Measurements from ENCODE around the gene AFF1. TPM values are rescaled to one million over a fixed set of nuclear protein-coding genes. Genes with fewer than 3 reads are reported as not detected.
A peak's percentile ranks its signal among the peaks of the same experiment; 100 is the strongest.
"Not testable (repeated sequence)": the region's sequence is repeated elsewhere in the genome, so short reads cannot be mapped to it uniquely, and the experiment has no call there.

AFF1 gene
- total RNA-seq, 1 donor from 2014 or later = 112 TPM

- H3K9me3 ChIP-seq = no peaks in the 10 kb centered on the region
- no peak for DNase-seq (ENCODE audit: low spot score in 2 of 2)
- peaks cover 20 to 45% of the 10 kb centered on the region in 2 donors for H3K36me3 ChIP-seq
- no peak for TF ChIP-seq CTCF (IDR thresholded peaks at IDR 0.05)
- H3K4me1 ChIP-seq = no peaks in the 10 kb centered on the region
- intact Hi-C loops (cut with DNase I) = no loop called here
- no peaks in the 10 kb centered on the region for H3K27me3 ChIP-seq
- no peak overlapping the region for H3K27ac ChIP-seq
- H3K4me3 ChIP-seq = no peak overlapping the region
Measured at GRCh38 chr4:87141428-87141827, 206.6 kb downstream of the AFF1 start.

- TF ChIP-seq CTCF (IDR thresholded peaks at IDR 0.05) = no peak
- peaks cover 11 to 21% of the 10 kb centered on the region in 2 donors for H3K36me3 ChIP-seq
- DNase-seq (ENCODE audit: low spot score in 2 of 2) = no peak
- intact Hi-C loops (cut with DNase I) = no loop called here
- H3K27ac ChIP-seq = no peak overlapping the region
- no peak overlapping the region for H3K4me3 ChIP-seq
- H3K27me3 ChIP-seq = no peaks in the 10 kb centered on the region
- H3K4me1 ChIP-seq = no peaks in the 10 kb centered on the region
- H3K9me3 ChIP-seq = no peaks in the 10 kb centered on the region
Measured at GRCh38 chr4:87144356-87144755, 209.5 kb downstream of the AFF1 start.

DNA sequence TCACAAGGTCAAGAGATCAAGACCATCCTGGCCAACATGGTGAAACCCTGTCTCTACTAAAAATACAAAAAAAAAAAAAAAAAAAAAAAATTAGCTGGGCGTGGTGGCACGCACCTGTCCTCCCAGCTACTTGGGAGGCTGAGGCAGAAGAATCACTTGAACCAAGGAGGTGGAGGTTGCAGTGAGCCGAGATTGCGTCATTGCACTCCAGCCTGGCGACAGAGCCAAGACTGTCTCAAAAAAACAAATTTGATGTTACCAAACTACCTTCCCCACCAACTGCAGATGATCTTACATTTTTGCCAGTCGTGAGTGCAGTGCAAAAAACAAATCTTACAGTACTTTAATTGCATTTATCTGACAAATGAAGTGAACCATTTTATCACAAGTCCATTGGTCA lies 211.1 kb downstream of the AFF1 start:
- H3K4me3 ChIP-seq; H3K4me1 ChIP-seq; H3K27me3 ChIP-seq; DNase-seq (ENCODE audit: low spot score in 2 of 2); H3K27ac ChIP-seq; intact Hi-C loops (cut with DNase I); H3K9me3 ChIP-seq: not testable (repeated sequence)
- H3K36me3 ChIP-seq = peaks cover 11 to 15% of the 10 kb centered on the region in 2 donors

DNA sequence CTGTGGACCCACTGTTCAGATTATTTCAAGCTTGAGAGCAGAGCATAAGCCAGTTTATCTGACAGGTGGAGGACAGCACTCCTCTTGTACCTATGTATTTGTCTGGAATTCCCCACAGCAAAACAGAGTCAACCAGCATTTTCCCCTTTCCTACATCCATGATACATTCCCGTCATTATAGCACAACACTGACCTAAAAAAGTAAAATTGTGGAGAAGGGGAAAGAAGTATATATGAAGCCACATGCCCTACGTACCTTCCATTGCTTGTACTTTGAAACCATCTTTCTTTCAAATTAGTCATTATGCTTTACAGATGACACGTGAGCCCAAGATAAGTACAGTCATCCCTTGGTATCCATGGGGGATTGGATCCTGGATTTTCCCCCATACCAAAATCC lies 212.3 kb downstream of the AFF1 start:
- Histone ChIP-seq H3K4me1 (no peaks in the 10 kb centered on the region), H3K9me3 (no peaks in the 10 kb centered on the region), H3K27ac (no peak overlapping the region), H3K27me3 (no peaks in the 10 kb centered on the region), H3K36me3 (peaks cover 3 to 10% of the 10 kb centered on the region in 2 donors), H3K4me3 (no peak overlapping the region)
- intact Hi-C loops (cut with DNase I) = no loop called here
- TF ChIP-seq CTCF (IDR thresholded peaks at IDR 0.05) = no peak
- DNase-seq (ENCODE audit: low spot score in 2 of 2) = no peak

- H3K27ac ChIP-seq = no peak overlapping the region
- no peaks in the 10 kb centered on the region for H3K4me1 ChIP-seq
- intact Hi-C loops (cut with DNase I) = loop anchor here (1.0 kb wide), 1 partner anchor 86 kb away; no protein-coding TSS in a partner anchor
- no peak overlapping the region for H3K4me3 ChIP-seq
- no peaks in the 10 kb centered on the region for H3K9me3 ChIP-seq
- peak in 1 of 2 donors; percentile 65 for DNase-seq (ENCODE audit: low spot score in 2 of 2)
- TF ChIP-seq CTCF (IDR thresholded peaks at IDR 0.05) = peak; percentile 78 to 91 (median 86)
- H3K36me3 ChIP-seq = no peaks in the 10 kb centered on the region
- H3K27me3 ChIP-seq = no peaks in the 10 kb centered on the region
Measured at GRCh38 chr4:87150498-87151261, 215.9 kb downstream of the AFF1 start.

- no peaks in the 10 kb centered on the region for H3K36me3 ChIP-seq
- intact Hi-C loops (cut with DNase I) = loop anchor here (1.0 kb wide), 1 partner anchor 85 kb away; no protein-coding TSS in a partner anchor
- no peaks in the 10 kb centered on the region for H3K4me1 ChIP-seq
- DNase-seq (ENCODE audit: low spot score in 2 of 2) = no peak
- no peak overlapping the region for H3K4me3 ChIP-seq
- no peak for TF ChIP-seq CTCF (IDR thresholded peaks at IDR 0.05)
- no peaks in the 10 kb centered on the region for H3K9me3 ChIP-seq
- H3K27ac ChIP-seq = no peak overlapping the region
- H3K27me3 ChIP-seq = no peaks in the 10 kb centered on the region
Measured at GRCh38 chr4:87151730-87152129, 216.9 kb downstream of the AFF1 start.

All from ascending aorta (tissue), 2 donors.